Panc1 (cell line): ENCODE measurements around the gene RARA.

Source experiments
- CTCF ChIP-seq: fragments of 450-650 bp; IDR thresholded peaks from 2 replicates; pipeline ENCODE4 v1.5.1; 2017; ENCODE audit warnings: mild to moderate bottlenecking
- POLR2AphosphoS5 ChIP-seq: IDR thresholded peaks from 2 replicates; pipeline ENCODE4 v1.6.1; 2012; ENCODE audit warnings: mild to moderate bottlenecking, low read depth, low read length, moderate library complexity
- REST ChIP-seq, 2 experiments: IDR thresholded peaks; 2 replicates each; pipeline ENCODE4 v1.6.1; 2011 to 2012; ENCODE audit warnings: low read depth in 2 of 2, control low read depth in 1 of 2, low read length in 1 of 2, mild to moderate bottlenecking in 1 of 2, moderate library complexity in 1 of 2; ENCODE audit not compliant: insufficient read depth in 1 of 2
- SIN3A ChIP-seq: IDR thresholded peaks from 2 replicates; pipeline ENCODE4 v1.6.1; 2012; ENCODE audit warnings: low read depth, mild to moderate bottlenecking, low read length, moderate library complexity, borderline replicate concordance; ENCODE audit not compliant: insufficient read depth
- TCF7L2 ChIP-seq: IDR thresholded peaks from 2 replicates; pipeline ENCODE4 v1.6.1; 2011; ENCODE audit warnings: mild to moderate bottlenecking, low read depth, low read length, inconsistent platforms

- TF ChIP-seq SIN3A (no peak), CTCF (no peak), POLR2AphosphoS5 (no peak), REST (IDR thresholded peaks at IDR 0.05; ENCODE audit: insufficient read depth in 1 of 2, low read depth in 2 of 2, low read length in 1 of 2) (no peak), TCF7L2 (no peak)
These were observed 17.8 kb downstream of the RARA start for GRCh38 chr17:40326832-40327199.
